ENCODE data around the gene CSTPP1. TPM values are rescaled to one million over a fixed set of nuclear protein-coding genes. Genes with fewer than 3 reads are reported as not detected.
"Not testable (repeated sequence)": the region's sequence is repeated elsewhere in the genome, so short reads cannot be mapped to it uniquely, and the experiment has no call there.

Gene CSTPP1
- total RNA-seq, 1 donor from 2014 or later = 34.3 TPM

DNA sequence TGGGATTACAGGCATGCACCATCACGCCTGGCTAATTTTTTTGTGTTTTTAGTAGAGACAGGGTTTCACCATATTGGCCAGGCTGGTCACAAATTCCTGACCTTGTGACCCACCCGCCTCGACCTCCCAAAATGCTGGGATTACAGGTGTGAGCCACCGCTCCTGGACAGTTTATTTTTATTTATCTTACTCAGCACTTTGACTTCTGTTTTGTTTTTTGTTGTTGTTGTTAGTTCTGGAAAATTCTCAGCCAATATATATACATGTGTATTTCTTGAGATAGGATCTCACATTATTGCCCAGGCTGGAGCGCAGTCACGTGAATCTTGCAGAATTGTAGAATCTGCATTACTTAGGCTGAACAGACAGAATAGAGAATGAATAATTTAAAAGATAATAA, 107.6 kb downstream of the CSTPP1 start:
- DNase-seq (ENCODE audit: low read depth) = no peak

DNA sequence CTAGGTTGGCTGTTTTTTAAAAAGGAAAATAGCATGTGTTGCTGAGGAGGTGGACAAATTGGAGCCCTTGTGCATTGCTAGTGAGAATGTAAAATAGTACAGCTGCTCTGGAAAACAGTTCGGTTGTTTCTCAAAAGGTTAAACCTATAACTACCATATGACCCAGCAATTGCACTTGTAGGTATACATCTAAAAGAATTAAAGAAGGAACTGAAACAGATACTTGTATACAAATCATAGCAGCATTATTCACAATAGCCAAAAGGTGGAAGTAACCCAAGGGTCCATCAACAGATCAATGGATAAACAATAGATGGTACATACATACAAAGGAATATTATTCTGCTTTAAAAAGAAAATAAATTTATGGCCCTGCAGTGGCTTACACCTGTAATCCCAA, 111.4 kb downstream of the CSTPP1 start:
- DNase-seq (ENCODE audit: low read depth) = no peak

DNA sequence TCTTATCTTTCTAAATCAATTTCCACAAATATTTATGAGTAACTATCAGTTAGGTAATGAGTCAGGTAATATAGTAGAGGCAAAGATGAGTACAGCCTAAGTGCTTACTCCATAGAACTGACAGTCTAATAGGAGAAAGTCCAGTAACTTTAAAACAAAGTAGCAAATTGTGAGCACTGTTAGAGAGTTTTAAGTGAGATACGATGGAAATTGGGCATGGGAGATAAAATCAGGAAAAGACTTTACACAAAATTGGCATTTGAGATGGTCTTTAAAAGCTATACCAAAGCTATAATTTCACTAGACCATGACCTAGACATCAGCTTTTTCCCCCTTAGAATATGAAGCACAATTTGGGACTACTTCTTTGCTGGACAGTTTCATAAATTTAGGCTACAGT, 113.7 kb downstream of the CSTPP1 start:
- no peak for DNase-seq (ENCODE audit: low read depth)

DNA sequence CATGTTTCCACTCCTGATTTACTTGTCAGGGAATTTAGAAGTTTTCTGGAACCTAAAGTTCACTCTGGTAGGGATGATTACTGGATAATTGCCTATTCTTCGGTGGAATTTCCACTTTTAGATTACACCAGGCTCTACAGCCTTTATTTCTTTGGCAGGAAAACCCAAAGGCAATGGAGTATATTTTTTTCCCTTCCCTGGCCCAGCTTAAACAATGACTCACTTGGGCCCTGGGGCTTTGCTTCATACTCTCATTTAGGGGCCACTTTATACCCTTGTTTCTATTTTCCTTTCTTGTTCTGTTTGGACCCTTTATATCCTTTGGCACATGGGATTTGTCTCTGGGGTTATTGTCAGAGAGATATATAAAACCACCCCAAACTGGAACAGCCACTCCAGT, 114.7 kb downstream of the CSTPP1 start:
- no peak for DNase-seq (ENCODE audit: low read depth)

DNA sequence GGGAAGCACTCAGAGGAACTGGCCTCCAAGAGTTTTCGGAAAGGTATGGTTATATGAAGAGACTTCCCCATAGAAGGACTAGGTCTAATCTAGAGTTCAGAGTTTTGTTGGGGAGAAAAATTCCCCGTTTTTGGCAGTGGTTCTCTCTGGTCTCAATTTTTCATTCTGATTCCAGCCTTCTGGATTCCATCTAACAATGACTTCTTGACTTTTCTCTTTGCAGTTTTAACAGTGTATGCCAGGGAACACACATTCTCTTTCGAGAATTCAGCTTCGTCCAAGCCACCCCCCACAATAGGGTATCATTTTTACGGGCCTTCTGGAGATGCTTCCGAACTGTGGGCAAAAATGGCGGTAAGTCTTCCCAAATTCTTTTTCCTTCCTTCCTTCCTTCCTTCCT, 115.6 kb downstream of the CSTPP1 start:
- DNase-seq (ENCODE audit: low read depth) = no peak

DNA sequence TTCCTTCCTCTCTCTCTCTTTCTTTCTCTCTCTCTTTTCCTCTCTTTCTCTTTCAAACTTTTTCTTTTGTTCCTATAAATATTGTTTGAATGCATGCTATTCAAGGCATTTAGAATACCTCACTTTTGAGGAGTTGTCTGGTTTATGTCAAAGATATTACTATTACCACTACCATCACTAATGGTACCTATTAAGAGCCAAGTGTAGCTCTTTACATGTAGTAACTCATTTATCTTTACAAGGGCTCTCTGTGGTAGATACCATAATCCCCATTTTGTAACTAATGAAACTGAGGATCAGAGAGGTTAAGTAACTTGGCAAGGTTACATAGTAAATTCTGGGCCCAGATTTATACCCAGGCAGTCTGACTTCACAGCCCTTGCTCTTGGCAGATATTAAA, 116.0 kb downstream of the CSTPP1 start:
- no peak for DNase-seq (ENCODE audit: low read depth)

DNA sequence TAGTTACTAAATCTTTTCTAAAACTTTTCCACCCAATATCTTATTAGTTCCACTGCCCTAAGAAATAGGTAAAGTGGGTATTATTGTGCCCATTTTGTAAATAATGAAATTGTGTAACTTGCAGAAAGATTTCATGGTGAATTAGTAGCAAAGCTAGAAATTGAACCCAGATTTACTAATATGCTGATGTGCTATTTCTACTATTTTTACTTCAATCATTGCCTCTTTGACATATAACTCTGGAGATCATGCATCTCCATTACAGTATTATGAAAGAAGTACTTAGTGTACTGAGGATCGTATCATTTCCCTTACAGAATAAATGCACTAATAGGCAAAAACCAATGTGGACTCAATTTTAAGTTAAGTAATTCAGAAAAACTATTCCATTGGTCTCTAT, 119.0 kb downstream of the CSTPP1 start:
- no peak for DNase-seq (ENCODE audit: low read depth)

DNA sequence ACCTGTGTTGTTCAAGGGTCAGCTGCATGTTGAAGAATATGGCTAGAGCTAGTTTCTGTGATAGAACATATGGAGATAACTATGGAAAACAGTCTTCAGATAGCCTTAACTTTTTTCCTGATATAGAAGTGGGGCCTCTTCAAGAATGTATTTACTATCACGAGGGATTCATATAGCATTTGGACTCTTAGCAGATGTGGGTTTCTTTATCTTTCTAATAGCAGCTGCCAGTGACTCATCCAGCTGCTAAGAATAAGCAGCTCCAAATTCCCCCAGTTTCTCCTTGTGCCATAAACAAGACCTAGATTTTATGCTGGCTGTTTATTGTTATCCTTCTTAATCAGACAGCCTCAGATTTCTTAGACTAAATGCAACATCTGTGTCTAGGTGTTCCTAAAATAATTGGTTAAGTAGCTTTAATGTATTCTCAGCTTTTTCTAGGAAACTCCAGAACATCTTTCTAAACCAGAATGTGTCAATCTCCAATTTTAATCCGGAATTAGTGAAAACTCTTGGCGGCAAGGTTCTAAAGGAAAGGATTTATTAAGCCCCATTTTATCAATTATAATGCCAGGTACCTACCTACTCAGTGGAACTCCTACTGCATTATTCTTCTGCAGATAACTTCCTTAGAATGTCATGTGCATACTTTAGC, 119.8 kb downstream of the CSTPP1 start:
- no peak for DNase-seq (ENCODE audit: low read depth)

DNA sequence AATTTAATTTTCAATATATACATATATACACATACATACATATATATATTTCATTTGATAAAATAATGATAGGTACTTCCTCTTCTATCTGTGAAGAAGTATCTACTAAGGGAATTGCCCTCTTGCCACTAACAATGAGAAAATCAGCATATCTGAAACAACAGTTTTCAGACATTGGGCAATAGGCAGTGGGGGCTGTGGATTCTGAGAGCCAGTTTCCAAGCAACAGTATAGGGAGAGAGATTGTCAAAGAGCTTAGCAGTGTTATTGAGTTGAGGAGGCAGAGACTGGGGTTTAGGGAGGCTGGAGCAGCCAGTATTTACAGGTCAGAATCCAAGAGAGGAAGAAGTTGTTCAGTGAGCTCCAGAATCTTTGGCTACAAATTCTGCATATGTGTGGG, 120.8 kb downstream of the CSTPP1 start:
- DNase-seq (ENCODE audit: low read depth) = no peak

DNA sequence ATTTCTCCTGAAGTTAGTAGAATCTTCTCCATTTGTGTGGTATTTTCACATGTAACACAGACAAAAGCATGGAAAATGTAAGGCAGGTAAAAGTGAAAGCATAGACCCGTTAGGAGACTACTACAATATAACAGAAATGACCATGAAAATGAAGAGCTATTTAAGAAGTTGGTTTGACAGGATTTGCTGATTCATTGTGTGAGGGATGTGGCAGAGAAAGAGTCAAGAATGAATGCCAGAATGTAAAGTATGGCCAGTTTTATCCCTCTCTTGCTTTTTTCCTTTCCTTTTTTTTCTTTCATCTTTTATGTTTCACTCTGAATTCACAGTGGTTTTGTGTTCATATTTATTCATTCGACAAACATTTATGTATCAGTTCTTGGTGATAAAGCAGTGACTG, 124.2 kb downstream of the CSTPP1 start:
- no peak for DNase-seq (ENCODE audit: low read depth)

DNA sequence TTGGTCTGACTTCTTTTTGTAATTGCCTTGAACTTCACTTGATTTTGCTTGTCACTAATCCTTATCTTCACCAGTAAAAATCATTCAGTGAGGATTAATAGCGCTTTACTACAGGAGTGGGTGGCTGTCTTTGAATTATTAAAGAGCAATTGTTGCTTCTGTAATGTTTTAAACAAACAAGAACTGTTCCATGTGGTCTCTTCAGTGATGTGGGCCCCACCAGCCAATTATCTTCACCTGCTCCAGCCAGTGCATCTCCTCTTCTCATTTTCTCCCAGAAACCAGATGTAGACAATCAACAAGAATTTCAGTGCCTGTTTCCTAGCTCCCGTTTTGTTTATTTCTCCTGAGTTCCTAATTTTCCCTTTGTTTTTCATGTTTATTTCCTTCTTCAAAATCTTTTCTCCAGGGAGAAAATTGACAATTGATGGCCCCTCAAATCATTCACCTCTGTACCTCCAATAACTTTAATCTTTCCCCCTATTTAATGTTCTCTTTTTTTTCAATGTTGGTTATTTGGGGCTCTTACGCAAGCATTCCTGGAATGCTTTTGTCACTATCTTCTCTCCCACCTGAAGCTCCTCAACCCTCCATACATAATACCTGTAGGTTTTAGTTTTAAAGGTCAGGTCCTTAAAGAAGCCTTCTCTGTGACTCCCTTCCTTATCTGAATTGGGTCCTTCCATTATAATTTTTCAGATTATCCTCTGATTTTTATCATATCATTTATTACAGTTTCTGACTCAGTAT, 125.0 kb downstream of the CSTPP1 start:
- DNase-seq (ENCODE audit: low read depth) = no peak

DNA sequence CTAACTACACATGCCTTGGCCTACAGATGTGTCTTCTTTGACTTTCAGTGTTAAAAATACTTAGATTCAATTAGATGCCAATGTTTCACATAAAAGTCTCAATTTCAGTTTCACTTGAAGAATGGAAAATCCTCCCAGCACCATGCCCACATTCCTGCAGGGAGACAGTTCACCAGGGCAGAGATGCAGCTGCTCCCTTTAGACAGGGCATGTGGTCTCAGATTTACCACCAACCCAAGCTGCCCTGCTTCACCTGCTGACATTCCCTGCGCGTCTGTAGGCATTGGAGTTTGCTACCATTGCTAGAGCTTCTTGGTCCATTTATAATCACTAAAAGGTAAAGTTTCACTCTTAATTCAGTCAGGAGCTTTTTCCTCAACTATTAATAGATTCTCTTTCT, 126.2 kb downstream of the CSTPP1 start:
- no peak for DNase-seq (ENCODE audit: low read depth)

DNA sequence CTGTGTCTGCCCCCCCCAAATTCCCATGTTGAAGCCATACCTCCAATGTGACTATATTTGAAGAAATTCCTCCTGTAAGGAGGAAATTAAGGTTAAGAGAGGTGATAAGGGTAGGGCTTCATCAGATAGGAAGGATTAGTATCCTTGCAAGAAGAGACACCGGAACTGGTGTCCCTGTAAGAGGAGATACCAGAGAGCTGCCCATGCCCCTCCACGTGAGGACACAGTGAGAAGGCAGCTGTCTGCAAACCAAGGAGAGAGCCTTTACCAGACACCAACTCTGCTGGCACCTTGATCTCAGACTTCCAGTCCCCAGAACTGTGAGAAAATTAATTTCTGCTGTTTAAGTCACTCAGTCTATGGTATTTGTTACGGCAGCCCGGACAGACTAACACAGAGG, 130.8 kb downstream of the CSTPP1 start:
- DNase-seq (ENCODE audit: low read depth) = no peak

DNA sequence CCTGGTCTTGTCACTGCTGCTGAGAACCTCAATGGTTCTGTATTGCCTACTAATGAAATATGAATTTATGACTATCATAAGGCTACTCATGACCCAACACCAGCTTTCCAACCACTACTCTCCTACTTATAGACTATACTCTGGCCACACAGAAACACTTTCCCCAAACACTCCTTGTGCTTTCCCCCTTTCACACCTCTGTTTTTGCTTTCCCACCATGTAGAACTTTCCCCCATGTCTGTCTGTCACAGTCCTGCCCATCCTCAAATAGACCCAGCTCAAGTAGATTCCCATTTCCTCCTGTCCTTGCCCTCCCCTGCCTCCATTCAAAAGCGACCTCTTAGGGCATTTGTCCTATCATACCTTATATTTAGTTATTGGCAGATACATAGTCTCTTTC, 134.2 kb downstream of the CSTPP1 start:
- DNase-seq (ENCODE audit: low read depth) = no peak

DNA sequence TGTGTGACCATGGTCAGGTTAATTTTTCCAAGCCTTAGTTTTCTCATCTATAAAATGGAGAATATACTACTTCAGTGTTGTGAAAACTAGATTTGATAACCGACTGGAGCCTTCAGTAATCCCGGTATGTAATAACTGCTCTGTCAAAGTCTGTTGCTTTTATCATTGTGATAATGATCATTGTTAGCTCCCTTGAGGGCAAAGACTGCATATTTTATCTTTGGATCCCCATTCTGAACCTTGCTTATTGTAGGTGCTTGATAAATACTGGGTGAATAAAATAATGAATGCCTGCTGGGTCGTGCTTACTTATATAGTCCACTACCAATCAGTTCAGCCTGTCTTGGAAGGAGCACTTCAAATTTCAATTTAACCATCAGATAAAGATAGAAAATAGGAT, 134.8 kb downstream of the CSTPP1 start:
- no peak for DNase-seq (ENCODE audit: low read depth)

DNA sequence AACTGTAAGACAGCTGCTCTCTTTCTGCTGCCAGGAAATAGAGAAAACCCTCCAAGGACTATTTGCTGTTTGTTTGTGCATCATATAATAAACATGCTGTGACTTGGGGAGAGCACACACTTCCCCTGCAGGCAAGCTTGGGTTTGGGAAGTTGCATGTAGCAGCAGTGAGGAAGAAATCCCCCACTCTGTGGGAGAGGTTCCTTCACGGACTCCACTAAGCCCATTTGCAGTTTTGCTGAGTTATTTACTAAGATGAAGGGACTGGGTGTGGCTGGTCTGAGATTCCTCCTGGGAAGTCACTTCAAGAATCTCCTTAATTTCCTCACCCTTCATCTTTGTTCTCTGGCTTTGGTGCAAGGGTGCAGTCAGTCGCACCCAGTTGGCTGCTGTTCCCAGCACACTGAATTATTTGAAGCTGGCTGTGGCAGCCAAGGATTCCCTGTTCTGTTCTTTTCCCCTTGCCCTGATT, 135.3 kb downstream of the CSTPP1 start:
- peak; percentile 3 for DNase-seq (ENCODE audit: low read depth)

DNA sequence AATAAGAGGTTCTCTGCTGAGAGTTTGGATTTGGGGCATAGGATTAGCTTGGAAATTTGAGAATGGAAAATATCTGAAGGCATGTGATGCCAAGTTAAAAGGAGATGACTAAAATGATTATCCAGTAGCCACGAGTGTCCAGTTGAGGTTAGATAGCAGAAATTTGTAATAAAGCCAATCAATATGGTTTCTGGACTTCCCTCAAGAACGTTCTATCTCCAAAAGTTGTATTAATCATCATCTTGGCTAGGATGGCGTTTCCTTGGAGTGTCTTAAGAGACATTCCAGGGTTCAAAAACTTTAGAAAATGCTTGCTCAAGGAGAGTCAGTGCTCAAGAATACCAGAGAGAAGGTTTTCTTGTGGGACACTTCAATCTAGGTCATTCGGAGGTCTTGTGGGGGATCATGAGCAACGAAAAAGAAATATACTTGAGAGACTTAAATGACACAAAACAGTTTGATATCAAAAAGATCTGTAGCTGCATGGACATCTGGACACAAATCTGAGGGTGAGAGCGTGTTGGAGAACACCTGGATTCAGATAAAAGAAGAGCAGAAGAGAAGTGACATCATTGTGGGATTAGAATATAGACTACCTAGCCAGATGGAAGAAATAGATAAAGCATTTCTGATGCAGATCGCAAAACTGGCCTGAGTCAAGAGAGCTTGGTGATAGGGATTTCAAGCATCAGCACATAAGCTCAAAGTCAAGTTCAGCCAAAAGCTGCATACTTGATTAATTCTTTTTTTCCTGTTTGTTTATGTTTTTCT, 142.4 kb downstream of the CSTPP1 start:
- DNase-seq (ENCODE audit: low read depth) = no peak

DNA sequence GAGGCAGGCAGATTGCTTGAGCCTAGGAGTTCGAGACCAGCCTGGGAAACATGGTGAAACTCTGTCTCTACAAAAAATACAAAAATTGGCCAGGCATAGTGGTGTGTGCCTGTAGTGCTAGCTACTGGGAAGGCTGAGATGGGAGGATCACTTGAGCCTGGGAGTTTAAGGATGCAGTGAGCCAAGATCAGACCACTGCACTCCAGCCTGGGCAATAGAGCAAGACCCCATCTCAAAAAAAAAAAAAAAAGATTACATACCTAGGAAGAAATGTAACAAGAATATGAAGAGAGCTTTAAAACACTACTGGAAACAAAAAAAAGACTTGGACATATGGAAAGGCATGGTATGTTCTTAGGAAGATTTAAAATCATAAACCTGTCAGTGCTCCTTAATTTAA, 144.2 kb downstream of the CSTPP1 start:
- DNase-seq (ENCODE audit: low read depth) = not testable (repeated sequence)

DNA sequence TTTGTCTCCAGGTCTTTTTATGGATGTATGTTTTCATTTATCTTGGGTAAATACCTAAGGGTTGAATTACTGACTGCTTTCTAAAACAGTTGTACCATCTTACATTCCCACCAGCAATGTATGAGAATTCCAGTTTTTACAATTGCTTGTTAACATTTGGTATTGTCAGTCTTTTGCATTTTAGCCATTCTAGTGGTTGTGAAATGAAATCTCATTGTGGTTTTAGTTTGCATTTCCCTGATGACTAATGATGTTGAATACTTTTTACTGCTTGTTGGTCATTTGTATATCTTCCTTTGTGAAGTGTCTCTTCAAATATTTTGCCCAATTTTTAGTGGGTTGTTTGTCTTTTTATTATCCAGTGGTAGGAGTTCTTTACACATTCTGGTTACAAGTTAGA, 147.4 kb downstream of the CSTPP1 start:
- peak; percentile 75 for DNase-seq (ENCODE audit: low read depth)

DNA sequence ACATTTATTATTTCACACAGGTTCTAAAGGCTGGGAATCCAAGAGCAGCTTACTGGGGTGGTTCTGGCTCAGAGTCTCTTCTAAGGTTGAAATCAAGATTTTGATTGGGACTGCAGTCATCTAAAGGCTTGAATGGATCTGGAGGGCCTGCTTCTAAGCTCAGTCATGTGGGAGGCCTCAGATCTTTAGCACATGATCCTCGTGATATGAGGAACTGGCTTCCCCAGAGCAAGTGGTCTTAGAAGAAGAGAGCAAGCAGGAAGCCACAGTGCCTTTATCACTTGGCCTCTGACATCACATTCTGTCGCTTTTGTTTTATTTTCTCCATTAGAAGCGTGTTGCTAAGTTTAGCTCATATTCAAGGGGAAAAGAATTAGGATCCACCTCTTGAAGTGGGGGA, 151.2 kb downstream of the CSTPP1 start:
- DNase-seq (ENCODE audit: low read depth) = no peak

DNA sequence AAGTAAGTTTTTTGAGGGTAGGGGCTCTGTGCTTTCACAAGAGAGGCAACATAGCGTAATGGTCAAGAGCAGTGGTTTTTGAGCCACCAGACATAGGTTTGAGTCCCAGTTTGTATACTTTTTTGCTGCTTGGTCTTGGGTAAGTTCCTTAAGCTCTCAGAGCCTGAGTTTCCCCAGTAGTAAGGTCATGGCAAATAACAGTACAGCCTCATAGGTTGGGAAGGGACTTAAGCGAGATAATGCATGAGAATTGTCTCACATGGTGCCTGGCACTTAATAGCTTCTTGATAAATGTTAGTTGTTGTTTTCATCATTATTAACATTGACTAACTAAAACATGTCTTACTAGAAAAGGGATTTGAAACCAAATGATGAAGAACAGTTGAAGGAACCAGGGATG, 157.0 kb downstream of the CSTPP1 start:
- DNase-seq (ENCODE audit: low read depth) = no peak

DNA sequence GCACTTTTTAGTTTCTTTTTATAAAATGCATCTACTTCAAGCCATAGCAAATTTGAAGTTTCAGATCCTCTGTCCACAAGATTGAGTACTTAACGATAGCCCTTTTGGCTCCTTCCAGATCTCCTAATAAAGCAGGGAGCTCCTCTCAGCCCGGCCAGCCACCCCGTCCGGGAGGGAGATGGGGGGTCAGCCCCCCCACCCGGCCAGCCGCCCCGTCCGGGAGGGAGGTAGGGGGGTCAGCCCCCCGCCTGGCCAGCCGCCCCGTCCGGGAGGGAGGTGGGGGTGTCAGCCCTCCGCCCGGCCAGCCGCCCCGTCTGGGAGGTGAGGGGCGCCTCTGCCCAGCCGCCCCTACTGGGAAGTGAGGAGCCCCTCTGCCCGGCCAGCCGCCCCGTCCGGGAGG, 160.3 kb downstream of the CSTPP1 start:
- not testable (repeated sequence) for DNase-seq (ENCODE audit: low read depth)

DNA sequence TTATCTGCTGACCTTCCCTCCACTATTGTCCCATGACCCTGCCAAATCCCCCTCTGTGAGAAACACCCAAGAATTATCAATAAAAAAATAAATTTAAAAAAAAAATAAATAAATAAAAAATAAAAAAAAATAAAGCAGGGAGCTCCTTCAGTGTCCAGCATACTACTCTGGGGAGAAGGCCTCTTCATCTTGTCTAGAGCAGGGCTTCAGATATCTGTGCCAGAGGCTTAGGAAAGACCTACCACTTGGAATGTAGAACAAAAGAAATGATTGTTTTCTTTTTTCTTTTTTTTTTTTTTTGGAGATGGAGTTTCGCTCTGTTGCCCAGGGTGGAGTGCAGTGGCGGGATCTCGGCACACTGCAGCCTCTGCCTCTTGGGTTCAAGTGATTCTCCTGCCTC, 161.7 kb downstream of the CSTPP1 start:
- not testable (repeated sequence) for DNase-seq (ENCODE audit: low read depth)

Data from renal cortical epithelial cell (primary cell).